Panc1 (cell line): ENCODE results near the gene NDUFS4. TPM values are rescaled to one million over a fixed set of nuclear protein-coding genes. Genes with fewer than 3 reads are reported as not detected.
A peak's percentile ranks its signal among the peaks of the same experiment; 100 is the strongest.

Experiments
- ATAC-seq: fragments of 200-7000 bp; cut with Tn5 transposase; 2 replicates; pipeline ENCODE4 v1.9.1; 2020; ENCODE audit warnings: mild to moderate bottlenecking, moderate library complexity
- Bru-seq: library from RNA; stranded (reverse); fragments of 400-500 nt; gene quantifications from one replicate; lab custom pipeline; 2021; lab: Mats Ljungman, UMichigan
- BruChase-seq, 2 experiments: library from RNA; stranded (reverse); fragments of 400-500 nt; gene quantifications; one replicate each; lab custom pipeline; 2021; lab: Mats Ljungman, UMichigan
- BruUV-seq: library from RNA; stranded (reverse); fragments of 400-500 nt; replicated peaks from 2 replicates; lab custom pipeline; 2021; lab: Mats Ljungman, UMichigan
- CTCF ChIA-PET: fragments of 300-600 bp; sonication (Branson Sonifier 250); formaldehyde crosslinking; loops from one replicate; lab custom pipeline; 2022; ENCODE audit warnings: antibody characterized with exemption; lab: Charles Lee
- POLR2A ChIA-PET: fragments of 300-600 bp; sonication (Branson Sonifier 250); formaldehyde crosslinking; loops from one replicate; lab custom pipeline; 2022; ENCODE audit warnings: antibody characterized with exemption; lab: Charles Lee
- DNase-seq: peaks from one replicate; pipeline ENCODE4 v3.0.0-alpha.2; 2010; ENCODE audit warnings: low read depth, low spot score
- H3K27ac ChIP-seq: 2 replicates; pipeline ENCODE4 v1.5.1; 2011; ENCODE audit warnings: mild to moderate bottlenecking, low read length, inconsistent platforms
- H3K27me3 ChIP-seq: fragments of 200-500 bp; sonication (Bioruptor generic); 2 replicates; pipeline ENCODE4 v1.6.0; 2014; ENCODE audit warnings: low read length, inconsistent platforms; ENCODE audit not compliant: control insufficient read depth, insufficient read depth
- H3K36me3 ChIP-seq: fragments of 200-500 bp; sonication (Bioruptor generic); 2 replicates; pipeline ENCODE4 v1.5.1; 2014; ENCODE audit warnings: inconsistent platforms, mild to moderate bottlenecking, low read length, moderate library complexity; ENCODE audit not compliant: control insufficient read depth, insufficient read depth
- H3K4me1 ChIP-seq: 2 replicates; pipeline ENCODE4 v1.5.1; 2011; ENCODE audit warnings: inconsistent platforms, mild to moderate bottlenecking, low read length, moderate library complexity; ENCODE audit not compliant: control insufficient read depth, insufficient read depth
- H3K4me3 ChIP-seq, 2 experiments: 2 replicates each; pipeline ENCODE4 v1.5.1; 2011 to 2012; ENCODE audit warnings: low read depth in 2 of 2, low read length in 2 of 2, mild to moderate bottlenecking in 2 of 2, inconsistent platforms in 1 of 2, moderate library complexity in 1 of 2
- H3K9me3 ChIP-seq: fragments of 200-500 bp; sonication (Bioruptor generic); 2 replicates; pipeline ENCODE4 v1.5.1; 2014; ENCODE audit warnings: low read depth, mild to moderate bottlenecking, inconsistent platforms, low read length, moderate library complexity; ENCODE audit not compliant: control insufficient read depth, insufficient read depth
- CTCF ChIP-seq: fragments of 450-650 bp; IDR thresholded peaks from 2 replicates; pipeline ENCODE4 v1.5.1; 2017; ENCODE audit warnings: mild to moderate bottlenecking
- POLR2AphosphoS5 ChIP-seq: IDR thresholded peaks from 2 replicates; pipeline ENCODE4 v1.6.1; 2012; ENCODE audit warnings: mild to moderate bottlenecking, low read depth, low read length, moderate library complexity
- REST ChIP-seq, 2 experiments: IDR thresholded peaks; 2 replicates each; pipeline ENCODE4 v1.6.1; 2011 to 2012; ENCODE audit warnings: low read depth in 2 of 2, control low read depth in 1 of 2, low read length in 1 of 2, mild to moderate bottlenecking in 1 of 2, moderate library complexity in 1 of 2; ENCODE audit not compliant: insufficient read depth in 1 of 2
- SIN3A ChIP-seq: IDR thresholded peaks from 2 replicates; pipeline ENCODE4 v1.6.1; 2012; ENCODE audit warnings: low read depth, mild to moderate bottlenecking, low read length, moderate library complexity, borderline replicate concordance; ENCODE audit not compliant: insufficient read depth
- TCF7L2 ChIP-seq: IDR thresholded peaks from 2 replicates; pipeline ENCODE4 v1.6.1; 2011; ENCODE audit warnings: mild to moderate bottlenecking, low read depth, low read length, inconsistent platforms
- in situ Hi-C: cut with HindIII; loops from 2 replicates; pipeline ENCODE4 v1.10.0; 2016; ENCODE audit warnings: low sequenced_read_pairs, low pct_unique_long_range_greater_than_20kb
- intact Hi-C: fragments of 100-400 bp; cut with micrococcal nuclease; formaldehyde crosslinking; loops from one replicate; pipeline ENCODE4 v1.10.0; 2022; ENCODE audit not compliant: unreplicated experiment
- long read RNA-seq: library from polyadenylated mRNA; unstranded; transcript quantifications from one replicate; pipeline ENCODE4 v2.0.0, GENCODE V29; 2021; ENCODE audit not compliant: unreplicated experiment
- polyA plus RNA-seq: library from polyadenylated mRNA; unstranded; fragments of >200 nt; gene quantifications from one replicate; pipeline ENCODE4 v1.2.1, GENCODE V29; 2012; ENCODE audit warnings: missing spikeins; ENCODE audit not compliant: insufficient read length
- total RNA-seq: library from RNA; stranded (reverse); gene quantifications from one replicate; pipeline ENCODE4 v1.2.1, GENCODE V29; 2021; ENCODE audit not compliant: unreplicated experiment

NDUFS4 gene
- total RNA-seq (86.2 TPM), Bru-seq, nascent RNA (percentile 86 among the genes with signal in this experiment), BruChase-seq, experiment 1, labeled RNA remaining after a 2-hour chase (percentile 61 among the genes with signal in this experiment), BruChase-seq, experiment 2, labeled RNA remaining after a 6-hour chase (percentile 57 among the genes with signal in this experiment)
- 62.3 TPM for polyA plus RNA-seq
- long read RNA-seq, transcript NDUFS4-201 (5 exons, 675 nt): major isoform, 37 of 54 reads
- long read RNA-seq, partial matches to known transcripts: 10 of 54 reads
- long read RNA-seq, other reads (novel, unspliced or antisense): 5 of 54 reads

GRCh38 chr5:53560506-53561191, at the start of gene NDUFS4:
Gene NDUFS4 (plus strand): TSS chr5:53560639. CDS start chr5:53560663, 24 bp downstream.
- intact Hi-C loops (no loop called here), in situ Hi-C loops (no loop called here)
- H3K9me3 ChIP-seq: peaks cover 8% of the 10 kb centered on the region; the same call in 1 of the 2 replicates
- no peaks in the 10 kb centered on the region; the same call in 1 of the 2 replicates for H3K36me3 ChIP-seq
- no TSS peak for BruUV-seq
- H3K4me3 ChIP-seq: peak within 1 kb of the TSS; percentile 97 to 98
- ATAC-seq (peak; percentile 97), DNase-seq (peak; percentile 61)
- TF ChIP-seq CTCF: no peak
- peak; percentile 39 to 44; a peak in 3 of 4 replicates for TF ChIP-seq REST (IDR thresholded peaks at IDR 0.05; ENCODE audit: insufficient read depth in 1 of 2, low read depth in 2 of 2, low read length in 1 of 2)
- peak; percentile 78 for TF ChIP-seq POLR2AphosphoS5
- 0 out of 2 replicates have a peak, but pooled peaks have one; percentile 26 for TF ChIP-seq TCF7L2
- H3K27me3 ChIP-seq: peaks cover 6% of the 10 kb centered on the region; the same call in 1 of the 2 replicates
- CTCF ChIA-PET: no interaction called here
- POLR2A ChIA-PET: interaction anchor here (0.5 kb wide), 1 partner anchor 649 kb away, joined by 3 read pairs; no protein-coding TSS in a partner anchor
- H3K27ac ChIP-seq: peak within 1 kb of the TSS; percentile 99
- 0 out of 2 replicates have a peak, but pooled peaks cover 3% of the 10 kb centered on the region for H3K4me1 ChIP-seq

GRCh38 chr5:53512539-53512938, 47.9 kb upstream of the NDUFS4 start:
- no peak for TF ChIP-seq TCF7L2
- no peak for TF ChIP-seq REST (IDR thresholded peaks at IDR 0.05; ENCODE audit: insufficient read depth in 1 of 2, low read depth in 2 of 2, low read length in 1 of 2)
- TF ChIP-seq SIN3A: no peak
- no peak for TF ChIP-seq POLR2AphosphoS5
- no peak for TF ChIP-seq CTCF
- Histone ChIP-seq H3K4me1 (no peaks in the 10 kb centered on the region), H3K27me3 (no peaks in the 10 kb centered on the region), H3K36me3 (no peaks in the 10 kb centered on the region), H3K4me3 (no peak overlapping the region), H3K9me3 (no peaks in the 10 kb centered on the region), H3K27ac (no peak overlapping the region)
- ChIA-PET POLR2A (no interaction called here), CTCF (no interaction called here)
- intact Hi-C loops: no loop called here
- no TSS peak for BruUV-seq
- no peak for DNase-seq
- in situ Hi-C loops: no loop called here
- ATAC-seq: no peak
